ENCODE results near the gene CHP2. TPM values are rescaled to one million over a fixed set of nuclear protein-coding genes. Genes with fewer than 3 reads are reported as not detected.

The CHP2 gene
- 0.80 TPM for total RNA-seq
- long read RNA-seq: 0 reads

GRCh38 chr16:23754594-23755483 lies at the start of gene CHP2:
TSS of gene CHP2 (plus strand) at chr16:23755026. CDS start at chr16:23755050, 24 bp downstream.
- Histone ChIP-seq H3K27me3 (ENCODE audit: low read depth) (peaks cover 54% of the 10 kb centered on the region), H3K4me3 (peak within 1 kb of the TSS; percentile 28), H3K27ac (no peak within 1 kb of the TSS), H3K9me3 (no peaks in the 10 kb centered on the region), H3K4me1 (peaks cover 10% of the 10 kb centered on the region), H3K36me3 (no peaks in the 10 kb centered on the region)
- no peak for TF ChIP-seq CTCF (IDR thresholded peaks at IDR 0.05)
- DNase-seq: peak; percentile 46
- ATAC-seq: peak in 1 of 2 donors; percentile 59
- intact Hi-C loops (cut with DNase I): no loop called here

GRCh38 chr16:23705517-23705902 lies 49.3 kb upstream of the CHP2 start:
- Histone ChIP-seq H3K27ac (no peak overlapping the region), H3K9me3 (peaks cover 6% of the 10 kb centered on the region), H3K4me1 (no peaks in the 10 kb centered on the region), H3K4me3 (no peak overlapping the region), H3K36me3 (no peaks in the 10 kb centered on the region), H3K27me3 (ENCODE audit: low read depth) (peaks cover under 1% of the 10 kb centered on the region)
- intact Hi-C loops (cut with DNase I): no loop called here
- ATAC-seq (no peak), DNase-seq (no peak)
- TF ChIP-seq CTCF (IDR thresholded peaks at IDR 0.05): no peak

GRCh38 chr16:23706439-23706838 lies 48.4 kb upstream of the CHP2 start:
- Histone ChIP-seq H3K9me3 (peaks cover 6% of the 10 kb centered on the region), H3K4me1 (no peaks in the 10 kb centered on the region), H3K4me3 (no peak overlapping the region), H3K36me3 (no peaks in the 10 kb centered on the region), H3K27ac (no peak overlapping the region), H3K27me3 (ENCODE audit: low read depth) (peaks cover 10% of the 10 kb centered on the region)
- intact Hi-C loops (cut with DNase I): no loop called here
- no peak for TF ChIP-seq CTCF (IDR thresholded peaks at IDR 0.05)
- no peak for ATAC-seq
- no peak for DNase-seq

GRCh38 chr16:23709536-23709935 lies 45.3 kb upstream of the CHP2 start:
- H3K27me3 ChIP-seq (ENCODE audit: low read depth): peaks cover 40% of the 10 kb centered on the region
- no peak overlapping the region for H3K27ac ChIP-seq
- H3K4me3 ChIP-seq: no peak overlapping the region
- no peak for ATAC-seq
- no peaks in the 10 kb centered on the region for H3K4me1 ChIP-seq
- no peak for TF ChIP-seq CTCF (IDR thresholded peaks at IDR 0.05)
- no peaks in the 10 kb centered on the region for H3K36me3 ChIP-seq
- peaks cover 6% of the 10 kb centered on the region for H3K9me3 ChIP-seq
- intact Hi-C loops (cut with DNase I): no loop called here
- no peak for DNase-seq

GRCh38 chr16:23710008-23710407 lies 44.8 kb upstream of the CHP2 start:
- Histone ChIP-seq H3K36me3 (no peaks in the 10 kb centered on the region), H3K4me1 (no peaks in the 10 kb centered on the region), H3K4me3 (no peak overlapping the region), H3K9me3 (peaks cover 6% of the 10 kb centered on the region), H3K27me3 (ENCODE audit: low read depth) (peaks cover 44% of the 10 kb centered on the region), H3K27ac (no peak overlapping the region)
- intact Hi-C loops (cut with DNase I): no loop called here
- ATAC-seq (no peak), DNase-seq (no peak)
- TF ChIP-seq CTCF (IDR thresholded peaks at IDR 0.05): no peak
